Left lobe of liver (tissue), 2 donors: Measurements from ENCODE around the gene KRTAP4-8. TPM values are rescaled to one million over a fixed set of nuclear protein-coding genes. Genes with fewer than 3 reads are reported as not detected.
"Not testable (repeated sequence)": the region's sequence is repeated elsewhere in the genome, so short reads cannot be mapped to it uniquely, and the experiment has no call there.

Source experiments
- ATAC-seq: fragments of 200-7000 bp; cut with Tn5 transposase; one replicate; pipeline ENCODE4 v1.9.1; 2020; ENCODE audit warnings: mild to moderate bottlenecking, moderate library complexity
- DNase-seq: peaks from one replicate; pipeline ENCODE4 v3.0.0-alpha.2; 2020; ENCODE audit warnings: low spot score
- total RNA-seq: library from RNA; stranded (reverse); gene quantifications from one replicate; pipeline ENCODE4 v1.2.1, GENCODE V29; 2021
- donor health status: DM: no; HTN: no; CAD: no; lungs with moderate emphysema.
- donor health status: DM: no; HTN: yes; CAD: no.

KRTAP4-8 gene
- total RNA-seq, 1 donor from 2014 or later, result not detected

DNA sequence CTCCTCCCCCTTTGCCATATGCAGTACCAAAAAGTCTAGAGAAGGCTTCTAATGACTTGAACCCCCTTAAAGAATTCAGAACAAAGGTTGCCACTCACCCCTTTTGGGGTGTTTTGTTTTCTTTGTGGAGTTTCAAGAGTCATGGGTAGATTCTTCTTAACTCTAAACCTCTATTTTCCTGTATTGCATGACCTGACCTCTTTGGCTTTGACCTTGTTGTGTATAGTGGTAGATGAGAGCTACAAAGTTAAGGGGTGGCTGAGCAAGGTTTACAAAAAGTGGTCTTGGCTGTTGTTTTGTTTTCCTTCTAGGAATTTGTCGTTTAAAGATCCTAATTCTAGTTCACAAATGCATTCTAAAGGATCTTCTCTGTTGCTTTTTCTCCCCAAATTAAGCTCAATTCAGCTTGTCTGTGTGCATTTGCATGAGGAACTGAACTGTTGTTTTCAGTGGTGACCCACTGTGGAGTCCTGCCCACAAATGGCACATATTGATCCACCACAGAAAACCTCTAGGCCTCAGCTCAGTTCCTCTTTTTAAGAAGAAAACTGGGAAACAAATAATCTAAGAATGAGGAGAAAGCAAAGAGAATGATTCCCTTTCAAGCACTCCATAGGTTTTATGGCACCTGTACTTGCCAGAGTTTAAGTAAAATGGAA is 10.9 kb upstream of the KRTAP4-8 start:
- DNase-seq, ATAC-seq: not testable (repeated sequence)

DNA sequence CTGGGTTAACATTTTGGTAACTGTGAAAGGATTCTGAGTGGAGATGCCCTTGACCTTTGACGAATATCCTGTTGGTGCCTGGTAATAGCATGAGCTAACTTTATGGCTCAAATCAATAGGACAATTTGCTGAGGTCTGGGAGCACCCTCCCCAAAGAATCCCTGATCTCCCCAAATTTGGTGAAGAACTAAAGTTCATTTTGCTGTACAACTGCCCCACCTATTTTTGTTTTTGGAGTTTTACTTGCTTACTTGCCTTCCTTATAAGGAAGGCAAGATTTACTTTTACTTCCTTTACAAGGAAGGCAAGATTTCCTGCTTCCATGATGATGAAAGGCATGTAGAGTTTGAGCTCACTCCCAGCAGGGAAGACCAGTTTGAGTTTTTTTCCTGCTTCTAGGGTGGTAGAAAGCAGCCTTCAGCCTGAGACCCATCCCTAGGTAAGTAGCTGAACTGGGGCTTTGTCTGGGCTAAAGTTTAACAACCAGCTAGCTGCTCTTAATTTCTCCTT is 10.1 kb upstream of the KRTAP4-8 start:
- no peak for DNase-seq

GRCh38 chr17:41105347-41105746 is 7.4 kb upstream of the KRTAP4-8 start, which contains the start of gene KRTAP4-9:
KRTAP4-9 (plus strand) TSS chr17:41105389; CDS start chr17:41105389, 0 bp downstream.
- ATAC-seq, DNase-seq: not testable (repeated sequence)

More for the DNA sequence above, 10.1 kb upstream of the KRTAP4-8 start:
- no peak for ATAC-seq

GRCh38 chr17:41104386-41105038 is 6.6 kb upstream of the KRTAP4-8 start:
- DNase-seq, ATAC-seq: not testable (repeated sequence)

DNA sequence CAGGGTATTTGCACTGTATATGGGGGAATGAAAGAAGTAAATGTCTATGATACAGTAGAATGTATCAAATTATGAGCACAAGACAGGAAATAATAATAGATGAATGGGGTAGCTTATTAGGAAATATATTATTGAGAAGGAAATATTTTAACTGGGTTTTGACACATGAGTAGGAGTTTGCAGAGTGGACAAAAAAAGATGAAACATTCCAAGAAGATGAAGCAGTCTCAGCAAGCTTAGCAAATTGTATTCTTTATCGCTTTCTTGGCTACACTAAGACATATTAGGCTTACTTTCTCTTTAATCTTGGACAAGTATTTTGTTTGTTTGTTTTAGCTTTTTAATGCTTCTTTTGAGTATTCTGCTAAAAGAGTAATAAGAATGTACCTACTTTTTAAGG is 6.0 kb upstream of the KRTAP4-8 start:
- DNase-seq (no peak), ATAC-seq (no peak)

DNA sequence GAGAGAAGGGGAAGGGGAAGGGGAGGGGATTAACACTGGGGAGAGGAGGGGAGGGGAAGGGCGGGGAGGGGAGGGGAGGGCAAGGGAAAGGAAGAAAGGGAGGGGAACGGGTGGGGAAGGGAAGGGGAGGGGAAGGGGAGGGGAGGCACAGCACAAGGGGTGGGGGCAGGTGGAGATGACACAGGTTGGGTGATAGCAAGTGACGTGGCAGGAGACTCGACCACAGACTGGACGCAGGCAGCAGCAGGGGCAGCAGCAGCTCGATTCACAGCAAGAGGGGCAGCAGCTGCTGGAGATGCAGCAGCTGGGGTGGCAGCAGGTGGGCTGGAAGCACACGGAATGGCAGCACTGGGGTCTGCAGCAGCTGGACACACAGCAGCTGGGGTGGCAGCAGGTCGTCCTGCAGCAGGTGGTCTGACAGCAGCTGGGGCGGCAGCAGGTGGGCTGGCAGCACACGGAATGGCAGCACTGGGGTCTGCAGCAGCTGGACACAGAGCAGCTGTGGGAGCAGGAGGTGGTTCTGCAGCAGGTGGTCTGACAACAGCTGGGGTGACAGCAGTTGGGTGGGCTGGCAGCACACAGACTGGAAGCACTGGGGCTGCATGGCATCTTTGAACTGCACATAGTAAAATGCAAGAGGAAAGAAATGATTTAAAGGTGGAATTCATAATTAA is 3.8 kb upstream of the KRTAP4-8 start, which contains the start of gene KRTAP4-16:
Gene KRTAP4-16 (minus strand): TSS at position 624 of the 674 bp plus-strand sequence. CDS start 0 bp downstream, at position 624.
- no peak for DNase-seq
- ATAC-seq, result no peak

- not testable (repeated sequence) for ATAC-seq, DNase-seq
Measured at GRCh38 chr17:41099682-41100480, 1.9 kb upstream of the KRTAP4-8 start.

DNA sequence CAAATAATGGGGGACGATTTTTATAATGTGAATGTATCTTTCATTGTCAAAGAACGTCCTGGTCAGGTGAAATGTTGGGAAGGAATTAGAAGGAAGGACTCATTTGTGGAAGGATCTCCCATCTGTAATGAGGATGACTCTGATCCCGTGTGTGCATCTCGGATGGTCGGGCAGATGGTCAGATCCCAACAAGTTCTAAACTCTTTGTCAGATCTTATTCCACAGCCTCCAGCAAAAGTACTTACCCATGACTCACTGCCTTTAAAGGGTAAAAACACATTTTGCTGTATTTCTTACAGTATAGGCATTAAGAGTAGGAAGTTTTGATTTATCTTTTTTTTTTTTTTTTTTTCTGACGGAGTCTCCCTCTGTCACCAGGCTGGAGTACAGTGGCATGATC is 539 bp upstream of the KRTAP4-8 start:
- DNase-seq, result no peak
- no peak for ATAC-seq

DNA sequence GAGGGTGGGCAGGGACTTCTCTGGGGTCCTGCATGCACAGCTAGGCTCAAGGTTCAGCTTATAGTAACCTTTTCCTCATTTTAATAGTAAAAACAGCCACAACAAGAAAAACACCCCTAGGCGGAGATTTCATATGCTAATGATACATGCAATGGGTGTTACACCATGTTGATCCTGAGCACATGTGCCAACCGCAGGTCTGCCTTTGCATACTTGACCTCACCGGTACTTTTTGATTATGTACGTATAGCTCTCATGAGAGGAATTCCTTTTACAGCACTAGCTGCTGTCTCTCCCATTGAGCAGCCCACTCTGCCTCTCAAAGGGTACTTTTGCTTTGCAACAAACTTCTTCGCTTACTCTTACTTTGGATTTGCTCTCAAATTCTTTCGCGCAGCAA is 1.9 kb downstream of the KRTAP4-8 start:
- no peak for DNase-seq
- no peak for ATAC-seq

DNA sequence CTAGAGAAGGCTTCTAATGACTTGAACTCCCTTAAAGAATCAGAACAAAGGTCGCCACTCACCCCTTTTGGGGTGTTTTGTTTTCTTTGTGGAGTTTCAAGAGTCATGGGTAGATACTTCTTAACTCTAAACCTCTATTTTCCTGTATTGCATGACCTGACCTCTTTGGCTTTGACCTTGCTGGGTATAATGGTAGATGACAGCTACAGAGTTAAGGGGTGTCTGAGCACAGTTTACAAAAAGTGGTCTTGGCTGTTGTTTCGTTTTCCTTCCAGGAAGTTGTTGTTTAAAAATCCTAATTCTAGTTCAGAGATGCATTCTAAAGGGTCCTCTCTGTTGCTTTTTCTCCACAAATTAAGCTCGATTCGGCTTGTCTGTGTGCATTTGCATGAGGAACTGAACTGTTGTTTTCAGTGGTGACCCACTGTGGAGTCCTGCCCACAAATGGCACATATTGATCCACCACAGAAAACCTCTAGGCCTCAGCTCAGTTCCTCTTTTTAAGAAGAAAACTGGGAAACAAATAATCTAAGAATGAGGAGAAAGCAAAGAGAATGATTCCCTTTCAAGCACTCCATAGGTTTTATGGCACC is 9.1 kb downstream of the KRTAP4-8 start:
- ATAC-seq, DNase-seq: not testable (repeated sequence)

DNA sequence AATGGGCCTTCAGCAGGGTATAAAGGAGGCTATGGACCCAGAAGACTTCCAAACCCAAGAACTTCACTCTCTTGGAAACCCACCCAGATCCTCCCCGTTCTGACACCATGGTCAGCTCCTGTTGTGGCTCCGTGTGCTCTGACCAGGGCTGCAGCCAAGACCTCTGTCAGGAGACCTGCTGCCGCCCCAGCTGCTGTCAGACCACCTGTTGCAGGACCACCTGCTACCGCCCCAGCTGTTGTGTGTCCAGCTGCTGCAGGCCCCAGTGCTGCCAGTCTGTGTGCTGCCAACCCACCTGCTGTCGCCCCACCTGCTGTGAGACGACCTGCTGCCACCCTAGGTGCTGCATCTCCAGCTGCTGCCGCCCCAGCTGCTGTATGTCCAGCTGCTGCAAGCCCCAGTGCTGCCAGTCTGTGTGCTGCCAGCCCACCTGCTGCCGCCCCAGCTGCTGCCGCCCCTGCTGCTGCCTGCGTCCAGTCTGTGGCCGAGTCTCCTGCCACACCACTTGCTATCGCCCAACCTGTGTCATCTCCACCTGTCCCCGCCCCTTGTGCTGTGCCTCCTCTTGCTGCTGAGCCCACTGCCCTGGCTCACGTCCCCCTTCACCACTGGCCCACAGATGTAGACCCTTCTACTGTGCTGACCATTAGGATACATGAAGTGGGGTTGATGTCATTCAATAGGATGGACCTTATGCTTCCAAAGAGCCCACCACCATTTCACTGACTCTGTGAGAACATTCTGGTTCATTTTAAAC is 13.7 kb downstream of the KRTAP4-8 start, which contains the start of gene KRTAP4-7:
Gene KRTAP4-7 (plus strand): TSS at position 51 of the 757 bp plus-strand sequence. CDS start 57 bp downstream, at position 108.
- ATAC-seq, DNase-seq: not testable (repeated sequence)

DNA sequence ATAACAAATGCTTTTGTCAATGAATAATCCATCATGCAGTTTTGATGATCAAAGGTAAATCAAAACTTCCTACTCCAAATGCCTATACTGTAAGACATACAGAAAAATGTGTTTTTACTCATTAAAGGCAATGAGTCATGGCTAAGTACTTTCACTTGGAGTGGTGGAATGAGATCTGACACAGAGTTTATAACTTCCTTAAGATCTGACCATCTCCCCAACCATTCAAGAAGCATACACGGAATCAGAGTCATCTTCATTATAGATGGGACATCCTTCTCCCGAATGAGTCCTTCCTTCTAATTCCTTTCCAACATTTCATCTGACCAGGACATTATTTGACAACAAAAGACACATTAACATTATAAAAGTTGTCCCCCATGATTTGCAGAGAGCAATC is 14.5 kb downstream of the KRTAP4-8 start:
- DNase-seq, ATAC-seq: not testable (repeated sequence)

GRCh38 chr17:41082626-41083025 is 15.3 kb downstream of the KRTAP4-8 start:
- no peak for DNase-seq
- no peak for ATAC-seq

GRCh38 chr17:41076788-41077187 is 21.2 kb downstream of the KRTAP4-8 start:
- ATAC-seq (no peak), DNase-seq (no peak)

- DNase-seq (no peak), ATAC-seq (no peak)
Measured at GRCh38 chr17:41073676-41074075, 24.3 kb downstream of the KRTAP4-8 start.

DNA sequence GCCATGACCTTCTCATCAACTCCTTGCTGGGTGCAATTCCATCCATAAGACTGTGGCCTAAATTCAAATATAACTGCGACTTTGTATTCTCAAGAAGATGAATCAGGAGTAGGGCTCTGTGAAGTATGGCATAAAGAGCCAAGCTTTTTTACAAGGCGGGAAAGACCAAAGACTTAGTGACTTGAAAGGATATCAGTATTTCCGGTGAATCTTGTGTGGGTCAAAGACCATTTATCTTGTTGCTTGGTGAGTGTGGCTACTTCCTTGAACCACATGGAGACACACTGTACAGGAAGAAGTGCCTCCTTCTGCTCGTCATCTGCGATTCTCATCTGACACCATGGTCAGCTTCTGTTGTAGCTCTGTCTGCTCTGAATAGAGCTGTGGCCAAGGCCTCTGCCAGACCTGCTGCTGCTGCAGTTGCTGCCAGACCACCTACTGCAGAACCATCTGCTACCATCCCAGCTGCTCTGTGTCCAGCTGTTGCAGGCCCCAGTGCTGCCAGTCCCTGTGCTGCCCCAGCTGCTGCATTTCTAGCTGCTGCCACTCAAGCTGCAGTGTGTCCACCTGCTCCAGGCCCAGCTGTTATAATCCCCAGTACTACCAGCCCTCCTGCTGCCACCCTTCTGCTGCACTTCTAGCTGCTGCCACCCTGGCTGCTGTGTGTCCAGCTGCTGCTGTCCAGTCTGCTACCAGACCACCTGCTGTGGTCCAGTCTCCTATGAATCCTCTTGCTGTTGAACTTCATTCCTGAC is 26.2 kb downstream of the KRTAP4-8 start:
- ATAC-seq (no peak), DNase-seq (no peak)

DNA sequence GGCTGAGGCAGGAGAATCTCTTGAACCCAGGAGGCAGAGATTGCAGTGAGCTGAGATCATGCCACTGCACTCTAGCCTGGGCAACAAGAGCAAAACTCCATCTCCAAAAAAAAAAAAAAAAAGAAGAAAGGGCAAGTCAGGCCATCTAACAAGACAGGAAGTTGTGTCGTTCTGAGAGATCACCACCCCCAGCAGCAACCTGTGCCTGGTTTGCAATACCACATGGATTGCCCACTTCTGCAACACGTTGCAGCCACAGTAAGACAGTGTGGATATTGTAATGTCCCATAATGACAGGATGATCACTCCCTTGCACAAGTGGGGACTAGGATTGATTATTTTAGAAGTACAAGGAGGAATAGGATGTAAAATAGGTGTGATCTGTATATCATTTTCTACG is 28.9 kb downstream of the KRTAP4-8 start:
- ATAC-seq (no peak), DNase-seq (no peak)

DNA sequence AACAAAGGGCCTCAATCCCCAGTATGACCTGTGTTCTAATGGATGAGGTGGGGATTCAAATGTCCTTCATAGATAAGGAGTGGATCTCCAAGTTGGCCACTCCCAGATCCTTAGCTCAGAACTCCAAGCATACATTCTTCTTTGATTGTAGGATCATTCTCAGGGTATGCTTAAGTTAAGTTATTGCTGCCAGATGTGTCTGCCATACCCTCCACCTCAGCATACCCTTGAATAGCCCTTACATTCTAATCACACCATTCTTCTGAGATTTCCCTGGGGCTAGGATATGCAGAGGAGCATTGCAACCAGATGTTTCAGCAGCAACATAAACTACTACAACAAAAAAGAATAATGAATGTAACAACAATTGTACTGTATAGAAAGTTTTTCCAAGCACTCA is 30.7 kb downstream of the KRTAP4-8 start:
- DNase-seq (no peak), ATAC-seq (no peak)
